NB4 (cell line): ENCODE results near the gene MUSK.

Experiments
- DNase-seq: peaks from one replicate; pipeline ENCODE4 v3.0.0; 2010; ENCODE audit warnings: low read depth
- H3K4me3 ChIP-seq: one replicate; pipeline ENCODE4 v1.5.1; 2011; ENCODE audit warnings: mild to moderate bottlenecking, low read depth, low read length, moderate library complexity
- MYC ChIP-seq: IDR thresholded peaks from 2 replicates; pipeline ENCODE4 v1.6.1; 2011; ENCODE audit warnings: low read depth, low read length
- POLR2A ChIP-seq: IDR thresholded peaks from 2 replicates; pipeline ENCODE4 v1.6.1; 2011; ENCODE audit warnings: mild to moderate bottlenecking; ENCODE audit not compliant: insufficient read length; ENCODE audit errors: extremely low read depth
- TF ChIP-seq, protein P1 (sequence below): IDR thresholded peaks from 2 replicates; pipeline ENCODE4 v1.6.1; 2011; ENCODE audit warnings: low read depth, low read length
- TF ChIP-seq, protein P2 (sequence below): IDR thresholded peaks from one replicate; pipeline ENCODE4 v1.5.1; 2012; ENCODE audit warnings: low read depth, low read length

Gene MUSK

DNA sequence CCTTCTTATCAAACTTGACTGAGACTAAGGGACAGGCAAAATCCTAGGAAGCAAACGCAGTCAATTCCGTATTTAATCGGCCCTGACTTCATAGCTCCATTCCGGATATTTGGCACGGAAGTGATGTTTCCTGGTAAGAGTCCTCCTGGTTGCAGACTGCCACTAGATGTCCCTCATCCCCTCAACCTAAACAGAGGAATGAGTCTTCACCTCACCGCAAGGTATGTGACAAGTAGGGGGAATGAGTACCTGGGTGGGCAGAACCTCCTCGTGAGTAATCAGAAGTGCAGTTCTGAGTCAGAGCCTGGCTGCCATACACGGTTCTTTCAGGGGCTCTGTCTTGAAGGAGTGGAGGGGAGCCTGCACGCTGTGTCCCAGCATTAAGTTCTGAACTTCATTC lies 173.6 kb downstream of the MUSK start:
- TF ChIP-seq POLR2A (no peak), MYC (no peak)
- TF ChIP-seq, protein P1, sequence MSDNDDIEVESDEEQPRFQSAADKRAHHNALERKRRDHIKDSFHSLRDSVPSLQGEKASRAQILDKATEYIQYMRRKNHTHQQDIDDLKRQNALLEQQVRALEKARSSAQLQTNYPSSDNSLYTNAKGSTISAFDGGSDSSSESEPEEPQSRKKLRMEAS, result no peak
- TF ChIP-seq, protein P2, sequence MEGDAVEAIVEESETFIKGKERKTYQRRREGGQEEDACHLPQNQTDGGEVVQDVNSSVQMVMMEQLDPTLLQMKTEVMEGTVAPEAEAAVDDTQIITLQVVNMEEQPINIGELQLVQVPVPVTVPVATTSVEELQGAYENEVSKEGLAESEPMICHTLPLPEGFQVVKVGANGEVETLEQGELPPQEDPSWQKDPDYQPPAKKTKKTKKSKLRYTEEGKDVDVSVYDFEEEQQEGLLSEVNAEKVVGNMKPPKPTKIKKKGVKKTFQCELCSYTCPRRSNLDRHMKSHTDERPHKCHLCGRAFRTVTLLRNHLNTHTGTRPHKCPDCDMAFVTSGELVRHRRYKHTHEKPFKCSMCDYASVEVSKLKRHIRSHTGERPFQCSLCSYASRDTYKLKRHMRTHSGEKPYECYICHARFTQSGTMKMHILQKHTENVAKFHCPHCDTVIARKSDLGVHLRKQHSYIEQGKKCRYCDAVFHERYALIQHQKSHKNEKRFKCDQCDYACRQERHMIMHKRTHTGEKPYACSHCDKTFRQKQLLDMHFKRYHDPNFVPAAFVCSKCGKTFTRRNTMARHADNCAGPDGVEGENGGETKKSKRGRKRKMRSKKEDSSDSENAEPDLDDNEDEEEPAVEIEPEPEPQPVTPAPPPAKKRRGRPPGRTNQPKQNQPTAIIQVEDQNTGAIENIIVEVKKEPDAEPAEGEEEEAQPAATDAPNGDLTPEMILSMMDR, result no peak
- no peak overlapping the region for H3K4me3 ChIP-seq
- no peak for DNase-seq

DNA sequence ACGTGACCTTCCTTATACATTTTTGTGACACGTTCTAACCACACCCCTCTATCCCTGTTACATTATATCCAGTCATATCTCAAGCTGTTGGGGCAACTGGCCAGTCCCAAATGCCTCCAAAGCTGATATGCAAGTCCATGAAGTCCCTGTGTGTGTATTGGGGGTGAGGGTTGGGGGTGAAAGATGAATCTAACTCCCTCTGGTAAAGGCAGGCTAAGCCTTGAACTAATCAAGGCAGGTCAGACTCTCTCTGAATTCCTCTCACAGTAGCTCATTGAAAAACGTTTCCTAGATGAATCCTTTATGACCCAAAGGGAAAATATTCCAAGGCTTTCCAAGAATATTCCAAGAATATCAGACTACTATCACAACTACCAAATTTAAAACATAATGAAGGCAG lies 174.4 kb downstream of the MUSK start:
- TF ChIP-seq, protein P2, result no peak
- TF ChIP-seq, protein P1, result no peak
- TF ChIP-seq MYC (no peak), POLR2A (no peak)
- DNase-seq, result no peak
- H3K4me3 ChIP-seq, result no peak overlapping the region

DNA sequence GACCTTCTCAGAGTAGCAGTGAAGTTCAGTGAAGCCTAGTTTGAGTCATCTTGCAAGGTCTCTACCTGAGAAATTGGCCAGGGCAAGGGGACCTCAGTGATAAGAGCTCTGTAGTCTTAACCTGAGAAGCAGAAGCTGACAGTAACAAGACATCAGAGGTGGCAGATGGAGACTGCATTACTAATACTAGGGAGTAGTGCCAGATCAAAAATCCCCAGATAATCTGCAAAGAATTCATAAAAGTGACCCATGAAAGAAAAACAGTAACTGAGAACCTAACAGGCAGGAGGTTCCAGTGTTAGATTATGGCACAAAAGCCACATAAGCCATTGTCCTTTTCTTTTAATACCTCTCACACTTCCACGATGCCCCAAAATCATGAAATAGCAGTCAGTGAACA lies 175.5 kb downstream of the MUSK start:
- TF ChIP-seq, protein P1, result no peak
- TF ChIP-seq POLR2A, result no peak
- TF ChIP-seq, protein P2, result no peak
- no peak for TF ChIP-seq MYC
- no peak for DNase-seq
- H3K4me3 ChIP-seq, result no peak overlapping the region

DNA sequence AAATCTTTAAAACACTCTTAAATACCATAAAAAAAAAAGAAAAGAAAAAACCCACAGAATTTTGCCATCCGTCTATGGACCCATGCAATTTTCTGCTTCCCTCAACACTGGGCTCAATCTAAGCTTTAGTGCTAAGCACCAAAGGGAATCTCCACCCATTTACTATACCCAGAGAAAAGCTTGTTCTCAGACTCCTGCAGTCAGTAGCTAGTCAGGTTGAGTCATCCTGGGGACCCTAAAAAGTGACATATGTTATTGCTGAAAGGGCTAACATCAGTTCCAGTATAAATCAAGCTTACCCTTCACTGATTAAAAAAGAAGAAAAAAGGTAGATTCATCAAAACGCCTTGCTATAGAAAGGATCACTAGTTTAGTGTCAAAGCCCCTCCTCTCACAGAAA lies 177.6 kb downstream of the MUSK start:
- TF ChIP-seq, protein P1, result no peak
- TF ChIP-seq MYC (no peak), POLR2A (no peak)
- TF ChIP-seq, protein P2, result no peak
- H3K4me3 ChIP-seq, result no peak overlapping the region
- DNase-seq, result no peak

DNA sequence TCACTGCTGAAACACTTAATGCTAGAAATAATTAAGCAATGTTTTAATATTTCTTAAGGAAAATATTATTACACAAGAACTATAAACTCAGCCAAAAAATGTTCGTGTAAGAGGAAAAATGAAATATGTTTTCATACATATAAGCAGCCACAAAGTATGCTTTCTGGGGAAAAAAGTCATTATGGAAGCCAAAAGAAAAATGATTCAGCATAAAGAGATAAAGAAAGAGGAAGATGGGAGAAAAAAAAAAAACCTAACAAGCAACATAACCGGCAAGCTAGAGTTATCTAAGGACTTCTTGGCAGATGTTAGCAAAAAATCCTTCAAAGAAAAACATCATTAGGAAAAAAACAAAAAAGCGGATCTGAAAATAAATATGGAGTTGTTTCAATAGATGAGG lies 179.1 kb downstream of the MUSK start:
- no peak for DNase-seq
- TF ChIP-seq POLR2A (no peak), MYC (no peak)
- TF ChIP-seq, protein P2, result no peak
- TF ChIP-seq, protein P1, result no peak
- no peak overlapping the region for H3K4me3 ChIP-seq
